ENCODE measurements around the gene HENMT1.

Gene HENMT1

DNA sequence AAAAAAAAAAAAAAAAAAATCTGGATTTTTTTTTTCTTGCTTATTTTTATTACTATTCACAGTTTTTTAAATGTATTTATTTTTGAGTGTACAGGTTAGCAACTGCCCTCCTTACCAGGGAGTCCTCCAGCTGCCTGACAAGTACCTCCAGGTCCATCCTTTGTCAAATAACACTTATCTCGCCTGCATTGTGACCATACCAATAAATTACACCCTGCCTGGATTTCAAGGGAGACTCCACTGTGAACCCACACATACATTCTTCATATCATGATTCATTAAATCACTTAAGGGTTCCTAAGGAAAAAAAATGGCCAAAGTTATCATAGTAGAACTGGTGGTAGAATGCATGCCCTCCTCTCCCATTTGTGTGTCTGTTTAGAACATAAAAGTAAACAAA is 62.6 kb downstream of the HENMT1 start:
- DNase-seq (ENCODE audit: low read depth) = no peak
- TF ChIP-seq, protein P1, sequence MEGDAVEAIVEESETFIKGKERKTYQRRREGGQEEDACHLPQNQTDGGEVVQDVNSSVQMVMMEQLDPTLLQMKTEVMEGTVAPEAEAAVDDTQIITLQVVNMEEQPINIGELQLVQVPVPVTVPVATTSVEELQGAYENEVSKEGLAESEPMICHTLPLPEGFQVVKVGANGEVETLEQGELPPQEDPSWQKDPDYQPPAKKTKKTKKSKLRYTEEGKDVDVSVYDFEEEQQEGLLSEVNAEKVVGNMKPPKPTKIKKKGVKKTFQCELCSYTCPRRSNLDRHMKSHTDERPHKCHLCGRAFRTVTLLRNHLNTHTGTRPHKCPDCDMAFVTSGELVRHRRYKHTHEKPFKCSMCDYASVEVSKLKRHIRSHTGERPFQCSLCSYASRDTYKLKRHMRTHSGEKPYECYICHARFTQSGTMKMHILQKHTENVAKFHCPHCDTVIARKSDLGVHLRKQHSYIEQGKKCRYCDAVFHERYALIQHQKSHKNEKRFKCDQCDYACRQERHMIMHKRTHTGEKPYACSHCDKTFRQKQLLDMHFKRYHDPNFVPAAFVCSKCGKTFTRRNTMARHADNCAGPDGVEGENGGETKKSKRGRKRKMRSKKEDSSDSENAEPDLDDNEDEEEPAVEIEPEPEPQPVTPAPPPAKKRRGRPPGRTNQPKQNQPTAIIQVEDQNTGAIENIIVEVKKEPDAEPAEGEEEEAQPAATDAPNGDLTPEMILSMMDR (IDR thresholded peaks at IDR 0.05; ENCODE audit: control insufficient read depth, extremely low read depth, insufficient read depth) = no peak
- H3K4me3 ChIP-seq (ENCODE audit: low read depth, low read length) = no peak overlapping the region

All from LNCaP clone FGC (cell line).